Measurements from ENCODE around the gene HCN4.

Gene HCN4

DNA sequence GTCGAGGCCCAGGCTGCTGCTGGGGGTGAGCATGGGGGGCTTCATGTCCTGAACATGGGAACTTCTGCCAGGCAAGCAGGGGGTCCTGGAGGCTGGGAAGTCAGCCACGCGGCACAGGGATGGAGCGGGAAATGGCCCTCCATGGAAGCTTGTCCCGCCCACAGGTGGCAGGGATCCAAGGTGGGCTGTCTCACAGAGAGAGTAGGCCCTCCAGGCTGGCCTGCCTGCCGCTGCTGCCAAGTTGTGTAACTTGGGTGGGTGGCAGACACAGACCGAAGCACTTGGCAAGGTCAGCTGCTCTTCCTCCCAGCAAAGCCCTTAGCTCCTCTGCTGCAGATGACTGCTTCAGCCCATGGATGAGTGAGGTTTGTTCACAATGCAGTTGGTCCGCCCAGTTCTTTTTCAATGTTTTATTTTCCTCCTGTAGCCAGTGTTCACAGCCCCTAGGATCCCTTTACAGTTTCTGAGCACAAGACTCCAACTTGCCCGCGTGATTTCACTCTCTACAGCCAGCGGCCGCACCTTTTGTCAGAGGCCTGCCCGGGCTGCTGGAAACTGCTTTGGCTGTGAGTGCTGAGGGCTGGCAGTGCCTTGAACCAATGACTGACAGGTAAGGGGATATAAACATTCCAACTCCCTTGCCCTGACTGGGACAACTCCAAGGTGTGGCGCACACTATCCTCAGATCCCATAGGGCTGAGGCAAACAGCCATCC lies 26.7 kb downstream of the HCN4 start:
- no peak for DNase-seq

DNA sequence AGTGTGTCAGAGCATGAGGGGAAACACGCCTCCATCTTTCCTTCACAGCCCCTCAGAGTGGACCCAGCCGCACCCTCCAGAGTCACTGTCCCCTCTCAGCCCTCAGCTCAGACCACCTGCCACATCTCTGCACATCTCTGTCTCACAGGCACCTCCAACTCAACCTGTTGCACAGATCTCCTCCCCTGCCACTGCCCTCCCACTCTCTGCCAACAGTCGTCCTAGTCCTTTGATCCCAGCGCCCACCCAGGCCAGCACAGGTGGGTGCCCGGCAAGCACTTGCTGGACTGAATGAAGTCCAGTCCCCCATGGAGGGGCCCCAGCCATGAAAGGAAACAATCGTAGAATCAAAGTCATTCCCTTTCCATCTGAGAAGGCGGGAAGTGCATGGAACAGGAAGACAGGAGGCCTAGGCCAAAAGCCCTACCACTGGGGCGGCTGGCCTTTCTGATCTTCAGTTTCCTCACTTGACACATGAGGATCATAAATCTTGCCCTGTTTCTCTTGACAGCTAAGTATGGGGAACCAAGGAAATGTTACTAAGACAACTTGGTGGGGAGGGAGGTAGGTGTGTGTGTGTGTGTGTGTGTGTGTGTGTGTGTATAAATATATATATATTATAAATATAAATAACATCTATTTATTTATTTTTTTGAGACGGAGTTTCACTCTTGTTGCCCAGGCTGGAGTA lies 28.1 kb downstream of the HCN4 start:
- no peak for DNase-seq

GRCh38 chr15:73338606-73339374 lies 30.0 kb downstream of the HCN4 start:
- DNase-seq, result no peak

DNA sequence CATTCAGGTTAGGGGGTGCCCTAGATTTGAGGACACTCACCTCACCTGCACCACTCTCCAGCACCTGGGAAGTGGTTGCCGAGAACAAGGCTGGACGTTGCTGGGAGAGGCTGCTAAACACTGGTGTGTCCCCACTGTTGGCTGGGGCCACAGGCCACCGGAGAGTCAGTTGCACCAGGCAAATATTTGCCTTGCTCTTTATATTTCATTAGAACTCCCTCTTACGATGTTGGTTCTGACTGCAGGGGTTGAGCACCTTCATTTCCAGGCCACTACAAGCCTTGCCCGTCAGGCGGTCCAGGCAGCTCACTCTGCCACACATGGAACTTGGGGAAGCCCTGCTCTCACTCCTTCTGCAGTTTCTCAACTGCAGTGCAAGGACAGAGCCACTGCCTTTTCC lies 30.7 kb downstream of the HCN4 start:
- DNase-seq, result no peak

DNA sequence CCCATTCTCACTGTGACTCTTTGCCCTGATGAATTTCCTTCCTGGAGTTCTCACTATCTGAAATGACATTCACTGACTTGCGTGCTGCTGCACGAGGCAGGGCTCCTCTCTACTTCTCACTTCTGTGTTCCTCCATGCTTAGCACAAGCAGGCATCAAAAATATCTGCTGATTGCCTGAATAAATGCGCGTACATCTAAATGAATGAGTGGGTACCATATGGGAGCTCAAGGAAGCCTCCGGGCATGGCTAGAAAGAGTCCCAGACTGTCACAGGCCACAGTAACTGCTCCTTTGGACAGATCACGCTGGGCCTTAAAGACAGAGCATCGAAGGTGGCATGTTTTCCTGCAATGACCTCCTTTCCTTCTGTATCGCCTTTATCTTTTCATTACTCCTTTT lies 31.6 kb downstream of the HCN4 start:
- no peak for DNase-seq

DNA sequence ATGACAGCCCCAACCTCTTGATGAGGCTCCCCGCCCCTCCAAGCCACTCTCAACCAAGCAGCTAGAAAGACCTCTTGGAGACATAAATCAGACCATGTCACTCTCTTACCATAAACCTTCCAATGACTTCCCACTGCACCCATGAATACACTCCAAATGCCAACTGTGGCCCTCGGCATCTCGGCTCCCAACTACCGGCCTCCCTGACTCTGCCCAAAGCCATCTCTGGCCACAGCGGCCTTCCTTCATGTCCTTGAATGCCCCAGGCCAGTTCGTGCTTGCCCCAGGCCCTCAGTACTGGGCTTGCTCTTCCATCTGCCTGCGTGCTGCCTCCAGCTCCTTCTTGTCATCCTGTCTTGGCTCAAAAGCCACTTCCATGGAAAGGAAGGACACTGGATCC lies 32.0 kb downstream of the HCN4 start:
- no peak for DNase-seq

DNA sequence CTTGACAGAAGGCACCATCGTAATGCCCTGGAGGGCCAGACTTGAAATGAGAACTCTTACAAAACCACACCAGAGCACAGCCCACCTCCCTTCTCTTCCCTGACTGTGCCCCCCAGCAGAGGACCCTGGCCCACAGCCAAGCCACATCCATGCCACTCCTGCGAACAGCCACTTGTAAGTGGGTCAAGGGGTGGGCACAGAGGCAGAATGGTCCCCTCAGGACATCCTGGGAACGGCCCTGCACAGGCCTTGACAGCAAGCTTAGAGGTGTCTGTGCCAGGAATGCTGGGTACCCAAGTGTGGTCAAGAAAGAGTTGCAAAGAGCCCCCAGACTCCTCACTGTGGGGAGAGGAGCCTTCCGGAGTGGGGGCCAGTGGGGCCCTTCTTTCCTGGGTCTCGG lies 33.3 kb downstream of the HCN4 start:
- DNase-seq, result no peak

GRCh38 chr15:73335026-73335425 lies 33.7 kb downstream of the HCN4 start:
- no peak for DNase-seq

DNA sequence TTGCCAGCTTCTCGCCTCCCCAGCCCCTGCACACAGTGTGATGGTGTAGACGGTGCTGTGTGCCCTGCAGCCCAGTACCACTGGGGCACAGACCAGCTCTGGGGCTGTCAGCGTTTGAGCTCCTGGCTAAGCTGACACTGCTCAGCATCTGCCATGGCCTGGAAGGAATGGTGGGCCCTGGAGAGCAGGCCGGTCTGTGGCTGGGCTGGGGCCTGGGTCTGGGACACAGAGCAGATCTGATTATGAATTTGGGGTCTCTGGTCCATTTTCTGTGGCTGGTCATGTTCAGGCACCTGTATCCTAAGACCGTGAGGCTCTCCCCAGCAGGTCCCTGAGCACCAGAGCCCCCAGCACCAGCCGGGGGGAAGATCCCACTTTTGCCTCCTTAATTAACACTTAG lies 34.7 kb downstream of the HCN4 start:
- no peak for DNase-seq

GRCh38 chr15:73333001-73333400 lies 35.8 kb downstream of the HCN4 start:
- no peak for DNase-seq

DNA sequence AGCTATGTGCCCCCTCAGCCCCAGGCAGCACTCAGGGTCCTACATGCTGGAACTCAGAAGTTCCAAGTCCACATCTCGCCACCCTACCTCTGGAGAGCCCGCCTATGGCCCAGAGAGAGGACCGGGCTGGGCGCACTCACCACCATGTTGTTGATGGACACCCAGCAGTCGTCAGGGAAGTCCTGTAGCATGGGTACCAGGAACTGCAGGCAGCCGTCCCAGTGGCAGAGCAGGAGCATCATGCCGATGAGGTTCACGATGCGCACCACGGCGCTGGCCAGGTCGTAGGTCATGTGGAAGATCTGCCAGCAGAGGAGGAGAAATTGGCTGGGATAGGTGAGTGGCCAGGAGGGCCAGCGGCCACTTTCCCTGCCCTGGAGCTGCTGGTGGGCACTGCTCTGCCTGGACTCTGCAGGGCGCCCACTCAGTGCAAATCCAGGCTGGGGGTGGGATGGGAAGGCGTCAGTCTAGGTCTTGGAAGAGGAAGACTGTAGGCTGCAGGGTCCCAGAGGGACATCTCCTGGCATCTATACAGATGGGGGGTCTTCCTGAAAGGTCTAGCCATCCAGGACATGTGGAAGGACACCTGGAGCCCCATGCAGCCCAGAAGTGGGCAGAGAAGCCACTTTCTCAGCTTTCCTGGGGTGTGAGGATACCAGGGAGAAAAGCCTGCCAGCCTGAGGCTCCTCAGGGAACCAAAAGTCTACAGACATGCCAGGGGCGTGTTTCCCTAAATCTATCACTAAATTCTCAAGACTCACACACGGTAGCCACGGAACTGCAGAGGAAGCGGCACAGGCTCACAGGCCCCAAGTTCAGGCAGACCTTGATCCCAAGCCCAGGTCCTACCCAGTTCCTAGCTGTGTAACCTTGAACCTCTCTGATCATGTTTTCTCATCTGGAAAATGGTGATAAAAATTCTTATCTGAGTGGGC lies 36.5 kb downstream of the HCN4 start:
- DNase-seq, result no peak

- no peak for DNase-seq
Observed at GRCh38 chr15:73331501-73331900, 37.3 kb downstream of the HCN4 start.

DNA sequence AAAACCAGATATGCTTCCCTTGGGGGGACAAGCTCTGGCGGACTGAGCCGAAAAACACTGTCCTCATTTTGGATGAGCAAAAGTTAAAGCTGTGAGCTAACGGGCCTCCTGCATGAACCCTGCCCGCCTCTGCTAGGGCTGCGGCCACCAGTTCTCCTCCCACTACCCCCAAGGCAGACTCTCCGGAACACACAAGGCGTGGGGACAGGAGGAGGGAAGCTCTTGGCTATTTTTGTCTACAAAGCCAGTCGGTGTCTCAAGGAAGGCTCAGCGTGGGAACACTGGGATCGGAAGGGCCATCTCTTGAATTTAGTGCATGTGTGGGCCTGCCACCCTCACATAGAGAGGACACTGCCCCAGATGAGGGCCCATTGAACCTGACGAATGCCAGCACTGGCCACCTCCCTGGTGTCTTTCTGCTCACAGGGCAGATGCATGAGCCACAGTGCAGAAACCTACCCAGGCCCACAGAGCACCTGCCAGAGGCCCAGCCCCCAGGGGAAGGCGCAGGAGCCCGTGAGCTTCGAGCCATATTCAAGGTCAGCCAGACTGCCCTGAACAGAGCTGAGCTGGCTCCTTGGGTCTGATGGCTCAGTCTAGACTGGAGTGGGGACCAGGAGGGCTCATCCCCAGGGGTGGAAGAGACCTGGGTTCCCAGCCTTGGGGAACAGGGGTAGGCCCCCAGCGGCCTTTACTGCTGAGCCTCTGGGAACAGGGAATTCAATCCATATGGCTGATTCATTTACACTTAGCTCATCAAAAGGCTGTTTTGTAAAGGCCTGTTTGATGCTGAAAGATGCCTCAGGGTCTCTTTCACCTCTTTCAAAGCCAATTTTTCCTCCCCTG lies 38.3 kb downstream of the HCN4 start:
- DNase-seq, result no peak

DNA sequence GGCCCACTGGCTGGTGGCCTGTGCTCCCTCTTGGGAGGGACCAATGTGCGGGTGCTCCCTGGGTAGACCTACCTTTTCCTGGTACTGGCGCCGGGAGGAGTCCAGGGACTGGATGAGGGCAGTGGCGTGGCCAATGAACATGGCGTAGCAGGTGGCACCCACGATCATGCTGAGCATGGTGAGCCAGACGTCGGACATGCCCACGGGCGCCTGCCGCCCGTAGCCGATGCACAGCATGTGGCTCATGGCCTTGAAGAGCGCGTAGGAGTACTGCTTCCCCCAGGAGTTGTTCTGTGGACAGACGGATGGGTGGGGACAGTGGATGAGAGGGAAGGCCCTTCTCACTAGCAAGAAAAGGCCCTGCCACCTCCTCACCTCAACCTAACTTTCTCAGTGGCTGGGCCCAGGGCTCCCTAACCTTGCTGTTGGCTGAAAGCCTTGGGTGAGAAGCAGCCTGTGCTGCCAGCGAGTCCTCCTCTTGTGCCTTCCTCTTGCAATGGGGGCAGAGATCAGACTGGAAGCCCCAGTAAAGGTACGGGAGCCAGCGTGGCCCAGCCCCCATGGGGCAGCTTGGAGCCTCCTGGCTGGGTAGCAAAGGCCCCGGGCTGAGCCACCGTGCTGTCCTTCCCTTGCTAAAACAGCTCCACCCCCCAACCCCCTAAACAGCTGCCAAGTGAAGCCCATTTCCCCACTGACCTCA lies 39.1 kb downstream of the HCN4 start:
- DNase-seq, result no peak

GRCh38 chr15:73328981-73329380 lies 39.8 kb downstream of the HCN4 start:
- no peak for DNase-seq

DNA sequence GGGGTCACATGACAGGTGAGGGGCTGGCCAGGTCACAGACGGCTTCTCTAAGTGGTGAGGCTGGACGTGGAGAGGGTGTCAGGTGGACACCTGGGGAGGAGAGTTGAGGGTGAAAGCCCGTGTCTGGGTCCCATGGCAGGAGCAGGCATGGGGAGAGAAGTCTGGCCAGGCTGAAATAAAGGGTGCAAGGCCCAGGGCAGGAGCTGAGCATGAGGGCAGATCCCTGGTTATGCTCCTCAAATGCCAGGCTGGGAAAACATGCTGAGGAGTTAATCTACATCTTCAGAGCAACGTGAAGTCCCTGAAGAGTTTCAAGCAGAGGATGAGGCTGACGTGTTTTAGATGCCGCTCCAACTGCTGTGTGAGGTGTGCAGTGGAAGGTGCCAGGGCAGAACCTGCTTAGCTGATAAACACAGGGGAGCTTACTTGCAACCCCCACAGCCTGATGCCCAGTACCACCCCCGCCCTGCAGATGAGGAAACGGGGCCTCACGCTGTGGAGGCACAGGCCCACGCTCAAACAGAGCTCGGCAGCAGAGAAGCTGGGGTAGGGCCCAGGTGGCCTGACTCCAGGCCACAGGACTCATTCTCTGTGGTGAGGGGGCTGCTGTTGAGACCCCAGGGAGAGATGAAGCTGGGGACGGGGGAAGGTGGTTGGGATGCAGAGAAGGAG lies 40.5 kb downstream of the HCN4 start:
- no peak for DNase-seq

GRCh38 chr15:73326157-73326556 lies 42.6 kb downstream of the HCN4 start:
- no peak for DNase-seq

GRCh38 chr15:73325191-73325861 lies 43.4 kb downstream of the HCN4 start:
- DNase-seq, result no peak

GRCh38 chr15:73324496-73325170 lies 44.1 kb downstream of the HCN4 start:
- no peak for DNase-seq

All from AML-193 (cell line).